Subcutaneous abdominal adipose tissue (tissue), 5 donors: ENCODE results near the gene BABAM2.

Experiments used
- H3K27ac ChIP-seq: one replicate; pipeline ENCODE4 v1.7.0; 2013; ENCODE audit warnings: low read depth, mild to moderate bottlenecking, inconsistent platforms, low read length, moderate library complexity
- H3K27me3 ChIP-seq, 5 donors: one replicate each; pipeline ENCODE4 v1.7.0; 2013; ENCODE audit warnings: low read length in 5 of 5, inconsistent platforms in 1 of 5; ENCODE audit not compliant: control insufficient read depth in 5 of 5, insufficient read depth in 4 of 5
- H3K36me3 ChIP-seq, 5 donors: one replicate each; pipeline ENCODE4 v1.7.0; 2013; ENCODE audit warnings: low read length in 5 of 5; ENCODE audit not compliant: control insufficient read depth in 5 of 5, insufficient read depth in 5 of 5
- H3K4me1 ChIP-seq, 5 donors: one replicate each; pipeline ENCODE4 v1.7.0; 2013; ENCODE audit warnings: low read length in 5 of 5, mild to moderate bottlenecking in 3 of 5, moderate library complexity in 1 of 5; ENCODE audit not compliant: control insufficient read depth in 5 of 5, insufficient read depth in 5 of 5
- H3K4me3 ChIP-seq, 5 donors: one replicate each; pipeline ENCODE4 v1.7.0; 2013; ENCODE audit warnings: low read length in 5 of 5, low read depth in 1 of 5
- H3K9ac ChIP-seq, 5 donors: one replicate each; pipeline ENCODE4 v1.7.0; 2013; ENCODE audit warnings: low read length in 5 of 5, mild to moderate bottlenecking in 4 of 5, moderate library complexity in 3 of 5
- H3K9me3 ChIP-seq, 5 donors: one replicate each; pipeline ENCODE4 v1.7.0; 2013; ENCODE audit warnings: low read length in 5 of 5; ENCODE audit not compliant: control insufficient read depth in 5 of 5
- donor health status: healthy.
- donor health status: healthy.
- donor health status: healthy.
- donor health status: healthy.
- donor health status: healthy.

Gene BABAM2

GRCh38 chr2:28153851-28154250 lies 263.3 kb downstream of the BABAM2 start:
- H3K9ac ChIP-seq: no peak overlapping the region

GRCh38 chr2:28155086-28155485 lies 264.6 kb downstream of the BABAM2 start:
- Histone ChIP-seq H3K4me3 (no peak overlapping the region), H3K4me1 (peaks cover 0 to 1% (median 0%) of the 10 kb centered on the region in 5 donors), H3K27ac (no peak overlapping the region), H3K9ac (no peak overlapping the region), H3K27me3 (no peaks in the 10 kb centered on the region), H3K9me3 (peaks cover 6 to 11% (median 9%) of the 10 kb centered on the region in 5 donors), H3K36me3 (peaks cover 0 to 3% (median 0%) of the 10 kb centered on the region in 5 donors)

More at GRCh38 chr2:28153851-28154250, 263.3 kb downstream of the BABAM2 start:
- Histone ChIP-seq H3K36me3 (peaks cover 0 to 3% (median 0%) of the 10 kb centered on the region in 5 donors), H3K27me3 (no peaks in the 10 kb centered on the region), H3K4me1 (no peaks in the 10 kb centered on the region), H3K27ac (no peak overlapping the region), H3K9me3 (peaks cover 6 to 11% (median 9%) of the 10 kb centered on the region in 5 donors), H3K4me3 (no peak overlapping the region)

GRCh38 chr2:28155627-28156026 lies 265.1 kb downstream of the BABAM2 start:
- Histone ChIP-seq H3K9ac (no peak overlapping the region), H3K36me3 (peaks cover 0 to 3% (median 0%) of the 10 kb centered on the region in 5 donors), H3K4me3 (no peak overlapping the region), H3K27ac (no peak overlapping the region), H3K4me1 (peaks cover 0 to 7% (median 0%) of the 10 kb centered on the region in 5 donors), H3K27me3 (no peaks in the 10 kb centered on the region), H3K9me3 (peaks cover 6 to 11% (median 9%) of the 10 kb centered on the region in 5 donors)

- Histone ChIP-seq H3K27ac (no peak overlapping the region), H3K9ac (no peak overlapping the region), H3K27me3 (no peaks in the 10 kb centered on the region), H3K9me3 (peaks cover 6 to 11% (median 9%) of the 10 kb centered on the region in 5 donors), H3K36me3 (peaks cover 0 to 3% (median 0%) of the 10 kb centered on the region in 5 donors), H3K4me3 (no peak overlapping the region), H3K4me1 (peaks cover 5 to 38% (median 20%) of the 10 kb centered on the region in 5 donors)
Observed at GRCh38 chr2:28158791-28159190, 268.3 kb downstream of the BABAM2 start.

- peak overlapping the region; percentile 79 for H3K27ac ChIP-seq
- no peaks in the 10 kb centered on the region for H3K27me3 ChIP-seq
- H3K36me3 ChIP-seq: peaks cover 0 to 3% (median 0%) of the 10 kb centered on the region in 5 donors
- H3K9ac ChIP-seq: peak overlapping the region in 2 of 5 donors; percentile 21 to 82
- peaks cover 9 to 56% (median 35%) of the 10 kb centered on the region in 5 donors for H3K4me1 ChIP-seq
- H3K9me3 ChIP-seq: peaks cover under 1 to 4% (median 1%) of the 10 kb centered on the region in 5 donors
- peak overlapping the region in 1 of 5 donors; percentile 4 for H3K4me3 ChIP-seq
Observed at GRCh38 chr2:28160986-28161425, 270.5 kb downstream of the BABAM2 start.

GRCh38 chr2:28161466-28161865 lies 270.9 kb downstream of the BABAM2 start:
- Histone ChIP-seq H3K36me3 (peaks cover 0 to 3% (median 0%) of the 10 kb centered on the region in 5 donors), H3K27ac (peak overlapping the region; percentile 79), H3K27me3 (no peaks in the 10 kb centered on the region), H3K9me3 (peaks cover 0 to 3% (median 0%) of the 10 kb centered on the region in 5 donors), H3K4me3 (peak overlapping the region in 1 of 5 donors; percentile 4), H3K4me1 (peaks cover 9 to 56% (median 35%) of the 10 kb centered on the region in 5 donors), H3K9ac (peak overlapping the region in 2 of 5 donors; percentile 21 to 82)

- H3K4me1 ChIP-seq: peaks cover 9 to 56% (median 35%) of the 10 kb centered on the region in 5 donors
- H3K36me3 ChIP-seq: no peaks in the 10 kb centered on the region
- no peaks in the 10 kb centered on the region for H3K9me3 ChIP-seq
- H3K27me3 ChIP-seq: no peaks in the 10 kb centered on the region
- no peak overlapping the region for H3K4me3 ChIP-seq
- peak overlapping the region in 1 of 5 donors; percentile 48 for H3K9ac ChIP-seq
- H3K27ac ChIP-seq: peak overlapping the region; percentile 79
Observed at GRCh38 chr2:28162564-28162963, 272.0 kb downstream of the BABAM2 start.

GRCh38 chr2:28163028-28163427 lies 272.5 kb downstream of the BABAM2 start:
- peaks cover 9 to 56% (median 35%) of the 10 kb centered on the region in 5 donors for H3K4me1 ChIP-seq
- H3K27ac ChIP-seq: peak overlapping the region; percentile 79
- no peaks in the 10 kb centered on the region for H3K9me3 ChIP-seq

GRCh38 chr2:28163627-28164279 lies 273.2 kb downstream of the BABAM2 start:
- Histone ChIP-seq H3K9me3 (no peaks in the 10 kb centered on the region), H3K27ac (peak overlapping the region; percentile 79), H3K27me3 (no peaks in the 10 kb centered on the region), H3K9ac (peak overlapping the region in 2 of 5 donors; percentile 15 to 48), H3K4me1 (peaks cover 9 to 56% (median 35%) of the 10 kb centered on the region in 5 donors), H3K4me3 (no peak overlapping the region), H3K36me3 (no peaks in the 10 kb centered on the region)

More at GRCh38 chr2:28163028-28163427, 272.5 kb downstream of the BABAM2 start:
- Histone ChIP-seq H3K36me3 (no peaks in the 10 kb centered on the region), H3K4me3 (no peak overlapping the region), H3K9ac (peak overlapping the region in 2 of 5 donors; percentile 15 to 48), H3K27me3 (no peaks in the 10 kb centered on the region)

GRCh38 chr2:28164280-28164801 lies 273.8 kb downstream of the BABAM2 start:
- Histone ChIP-seq H3K9me3 (no peaks in the 10 kb centered on the region), H3K4me3 (no peak overlapping the region), H3K27ac (peak overlapping the region; percentile 79), H3K27me3 (no peaks in the 10 kb centered on the region), H3K4me1 (peaks cover 9 to 56% (median 35%) of the 10 kb centered on the region in 5 donors), H3K9ac (peak overlapping the region in 1 of 5 donors; percentile 13), H3K36me3 (no peaks in the 10 kb centered on the region)
